Neutrophil (primary cell): ENCODE measurements around the gene ARF5.
A peak's percentile ranks its signal among the peaks of the same experiment; 100 is the strongest.

Experiments used
- H3K27ac ChIP-seq: fragments of 200-600 bp; sonication (generic); 2 replicates; pipeline ENCODE4 v1.5.1; 2016; ENCODE audit warnings: mild to moderate bottlenecking, moderate library complexity
- H3K27me3 ChIP-seq: fragments of 200-600 bp; sonication (generic); 2 replicates; pipeline ENCODE4 v1.6.0; 2016; ENCODE audit warnings: mild to moderate bottlenecking
- H3K36me3 ChIP-seq: fragments of 200-600 bp; sonication (generic); 2 replicates; pipeline ENCODE4 v1.5.1; 2017
- H3K4me1 ChIP-seq, 2 experiments: fragments of 200-600 bp in 1 of 2; sonication (generic) in 1 of 2; 1 replicate in 1 of 2; 2 replicates in 1 of 2; pipeline versions ENCODE4 v1.5.1 to v1.6.1; 2013 to 2016; ENCODE audit warnings: low read depth in 1 of 2, low read length in 1 of 2, mild to moderate bottlenecking in 1 of 2, moderate library complexity in 1 of 2; ENCODE audit not compliant: control insufficient read depth in 1 of 2, insufficient read depth in 1 of 2
- H3K4me3 ChIP-seq, 2 experiments: fragments of 200-600 bp in 1 of 2; sonication (generic) in 1 of 2; 1 replicate in 1 of 2; 2 replicates in 1 of 2; pipeline ENCODE4 v1.5.1; 2013 to 2016; ENCODE audit warnings: low read depth in 1 of 2, low read length in 1 of 2, mild to moderate bottlenecking in 1 of 2, moderate library complexity in 1 of 2
- H3K9me3 ChIP-seq: fragments of 200-600 bp; sonication (generic); 2 replicates; pipeline ENCODE4 v1.5.1; 2016
- TF ChIP-seq, protein P1 (sequence below): fragments of 200-600 bp; sonication (generic); IDR thresholded peaks from 2 replicates; pipeline ENCODE4 v1.5.1; 2016; ENCODE audit warnings: antibody characterized with exemption

Gene ARF5

DNA sequence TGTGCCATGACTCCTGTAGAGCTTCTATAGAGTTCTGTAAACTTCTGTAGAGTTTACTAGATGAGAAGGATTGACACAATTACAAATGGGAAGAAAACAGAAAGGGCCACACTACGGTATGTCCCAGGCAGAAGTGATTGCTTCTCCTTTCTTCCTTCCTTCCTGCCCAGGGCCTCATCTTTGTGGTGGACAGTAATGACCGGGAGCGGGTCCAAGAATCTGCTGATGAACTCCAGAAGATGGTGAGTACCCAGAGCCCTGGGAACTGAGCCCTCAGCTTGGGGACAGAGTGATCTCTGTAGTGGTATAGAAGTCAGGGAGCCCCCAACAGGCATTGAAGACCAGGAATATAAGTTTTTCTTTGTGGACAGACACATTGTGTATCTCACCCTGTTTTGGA is 1.7 kb downstream of the ARF5 start:
- Histone ChIP-seq H3K4me1 (peaks cover 49 to 54% of the 10 kb centered on the region in 2 experiments), H3K36me3 (peaks cover 21% of the 10 kb centered on the region), H3K27ac (peak overlapping the region; percentile 89), H3K27me3 (no peaks in the 10 kb centered on the region), H3K9me3 (no peaks in the 10 kb centered on the region), H3K4me3 (peak overlapping the region; percentile 80 to 98)
- TF ChIP-seq, protein P1, sequence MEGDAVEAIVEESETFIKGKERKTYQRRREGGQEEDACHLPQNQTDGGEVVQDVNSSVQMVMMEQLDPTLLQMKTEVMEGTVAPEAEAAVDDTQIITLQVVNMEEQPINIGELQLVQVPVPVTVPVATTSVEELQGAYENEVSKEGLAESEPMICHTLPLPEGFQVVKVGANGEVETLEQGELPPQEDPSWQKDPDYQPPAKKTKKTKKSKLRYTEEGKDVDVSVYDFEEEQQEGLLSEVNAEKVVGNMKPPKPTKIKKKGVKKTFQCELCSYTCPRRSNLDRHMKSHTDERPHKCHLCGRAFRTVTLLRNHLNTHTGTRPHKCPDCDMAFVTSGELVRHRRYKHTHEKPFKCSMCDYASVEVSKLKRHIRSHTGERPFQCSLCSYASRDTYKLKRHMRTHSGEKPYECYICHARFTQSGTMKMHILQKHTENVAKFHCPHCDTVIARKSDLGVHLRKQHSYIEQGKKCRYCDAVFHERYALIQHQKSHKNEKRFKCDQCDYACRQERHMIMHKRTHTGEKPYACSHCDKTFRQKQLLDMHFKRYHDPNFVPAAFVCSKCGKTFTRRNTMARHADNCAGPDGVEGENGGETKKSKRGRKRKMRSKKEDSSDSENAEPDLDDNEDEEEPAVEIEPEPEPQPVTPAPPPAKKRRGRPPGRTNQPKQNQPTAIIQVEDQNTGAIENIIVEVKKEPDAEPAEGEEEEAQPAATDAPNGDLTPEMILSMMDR = no peak

DNA sequence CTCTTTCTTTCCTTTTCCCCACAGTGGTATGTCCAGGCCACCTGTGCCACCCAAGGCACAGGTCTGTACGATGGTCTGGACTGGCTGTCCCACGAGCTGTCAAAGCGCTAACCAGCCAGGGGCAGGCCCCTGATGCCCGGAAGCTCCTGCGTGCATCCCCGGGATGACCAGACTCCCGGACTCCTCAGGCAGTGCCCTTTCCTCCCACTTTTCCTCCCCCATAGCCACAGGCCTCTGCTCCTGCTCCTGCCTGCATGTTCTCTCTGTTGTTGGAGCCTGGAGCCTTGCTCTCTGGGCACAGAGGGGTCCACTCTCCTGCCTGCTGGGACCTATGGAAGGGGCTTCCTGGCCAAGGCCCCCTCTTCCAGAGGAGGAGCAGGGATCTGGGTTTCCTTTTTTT is 3.0 kb downstream of the ARF5 start:
- H3K36me3 ChIP-seq = peaks cover 21% of the 10 kb centered on the region
- H3K4me3 ChIP-seq = no peak overlapping the region
- TF ChIP-seq, protein P1 = no peak
- H3K9me3 ChIP-seq = no peaks in the 10 kb centered on the region
- peaks cover 48 to 53% of the 10 kb centered on the region in 2 experiments for H3K4me1 ChIP-seq
- no peak overlapping the region for H3K27ac ChIP-seq
- H3K27me3 ChIP-seq = no peaks in the 10 kb centered on the region

DNA sequence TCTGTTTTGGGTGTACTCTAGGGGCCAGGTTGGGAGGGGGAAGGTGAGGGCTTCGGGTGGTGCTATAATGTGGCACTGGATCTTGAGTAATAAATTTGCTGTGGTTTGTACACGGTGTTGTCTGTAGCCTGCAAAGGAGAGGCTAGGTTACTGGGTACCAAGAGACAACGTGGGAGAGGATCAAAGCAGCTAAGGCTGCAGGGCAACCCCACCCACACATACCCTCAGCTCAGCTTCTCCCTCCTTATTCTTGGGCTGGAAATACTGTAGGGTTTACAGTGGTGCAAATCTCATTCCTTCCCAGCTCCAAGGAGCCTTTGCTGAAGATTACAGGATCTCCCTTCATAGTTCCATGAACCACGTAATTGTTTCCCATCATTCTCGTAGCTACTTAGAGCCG is 3.4 kb downstream of the ARF5 start:
- Histone ChIP-seq H3K9me3 (no peaks in the 10 kb centered on the region), H3K36me3 (peaks cover 21% of the 10 kb centered on the region), H3K4me1 (peaks cover 47 to 53% of the 10 kb centered on the region in 2 experiments), H3K4me3 (no peak overlapping the region), H3K27ac (no peak overlapping the region), H3K27me3 (no peaks in the 10 kb centered on the region)
- TF ChIP-seq, protein P1 = no peak

DNA sequence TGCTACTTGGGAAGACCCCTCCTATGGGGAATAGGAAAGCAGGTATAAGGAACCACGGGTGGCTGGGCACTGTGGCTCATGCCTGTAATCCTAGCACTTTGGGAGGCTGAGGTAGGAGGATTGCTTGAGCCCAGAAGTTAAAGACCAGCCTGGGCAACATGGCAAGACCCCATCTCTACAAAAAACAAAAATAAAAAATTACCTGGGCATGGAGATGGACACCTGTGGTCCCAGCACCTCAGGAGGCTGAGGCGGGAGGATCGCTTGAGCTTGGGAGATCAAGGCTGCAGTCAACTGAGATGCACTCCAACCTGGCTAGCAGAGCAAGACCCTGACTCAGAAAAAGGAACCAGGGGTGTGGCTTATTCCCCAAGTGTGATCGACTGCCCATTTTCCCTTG is 4.3 kb downstream of the ARF5 start:
- Histone ChIP-seq H3K4me3 (no peak overlapping the region), H3K36me3 (peaks cover 21% of the 10 kb centered on the region), H3K27me3 (no peaks in the 10 kb centered on the region), H3K27ac (no peak overlapping the region), H3K9me3 (no peaks in the 10 kb centered on the region), H3K4me1 (peaks cover 45 to 49% of the 10 kb centered on the region in 2 experiments)
- TF ChIP-seq, protein P1 = no peak

DNA sequence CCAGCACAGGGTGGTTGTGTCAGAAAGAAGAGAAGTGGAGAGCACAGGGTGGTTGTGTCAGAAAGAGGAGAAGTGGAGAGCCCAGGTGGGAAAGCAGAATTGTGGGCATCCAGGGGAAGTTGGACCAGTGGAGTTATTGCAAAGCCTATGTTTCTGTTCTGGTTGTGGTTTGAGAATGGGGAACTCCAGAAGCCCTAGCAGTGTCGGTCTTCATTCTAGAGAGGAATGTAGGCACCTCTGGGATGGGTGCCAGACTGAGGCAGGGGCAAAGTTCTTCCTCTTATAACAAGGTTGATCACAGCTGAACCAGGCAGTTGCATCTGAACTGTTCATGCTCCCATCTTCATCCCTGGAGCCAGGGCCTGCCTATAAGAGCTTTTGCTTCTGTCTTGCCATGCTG is 6.3 kb downstream of the ARF5 start:
- Histone ChIP-seq H3K36me3 (peaks cover 21% of the 10 kb centered on the region), H3K27ac (peak overlapping the region; percentile 70)
- TF ChIP-seq, protein P1 = no peak

DNA sequence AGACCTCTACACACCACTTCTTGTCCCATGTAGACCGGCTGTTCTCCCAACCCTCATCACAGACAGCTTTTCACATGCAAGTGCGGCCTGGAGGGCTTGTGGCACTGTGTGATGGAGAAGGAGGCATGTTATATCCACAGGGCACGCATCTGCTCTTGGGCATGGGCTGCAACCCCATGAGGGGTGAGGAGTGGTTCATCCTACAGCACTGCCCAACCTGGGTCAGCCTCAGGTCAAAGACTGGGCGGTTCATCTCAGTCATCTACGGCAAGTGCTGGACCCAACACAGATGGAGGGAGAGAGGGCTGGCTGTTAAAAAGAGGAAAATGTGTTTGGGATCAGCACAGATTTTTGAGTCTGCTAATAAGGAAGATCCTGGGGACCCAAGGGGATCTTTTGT is 7.5 kb downstream of the ARF5 start:
- Histone ChIP-seq H3K27me3 (peaks cover 5% of the 10 kb centered on the region), H3K4me3 (no peak overlapping the region), H3K27ac (peak overlapping the region; percentile 70), H3K4me1 (peaks cover 21 to 25% of the 10 kb centered on the region in 2 experiments), H3K36me3 (peaks cover 12% of the 10 kb centered on the region), H3K9me3 (no peaks in the 10 kb centered on the region)
- TF ChIP-seq, protein P1 = no peak

More for the DNA sequence above, 6.3 kb downstream of the ARF5 start:
- Histone ChIP-seq H3K4me3 (no peak overlapping the region), H3K27me3 (no peaks in the 10 kb centered on the region), H3K4me1 (peaks cover 31 to 35% of the 10 kb centered on the region in 2 experiments), H3K9me3 (no peaks in the 10 kb centered on the region)
